HEK293 (cell line): ENCODE data around the gene POLR2H.

ENCODE experiments used
- ELK4 ChIP-seq: IDR thresholded peaks from 2 replicates; pipeline ENCODE4 v1.6.1; 2011; ENCODE audit warnings: mild to moderate bottlenecking, low read depth, low read length, borderline replicate concordance
- KLF16 ChIP-seq: fragments of 450-650 bp; formaldehyde crosslinking; IDR thresholded peaks from 2 replicates; pipeline ENCODE4 v1.5.1; 2017; ENCODE audit warnings: missing biosample characterization, missing genetic modification characterization
- KLF8 ChIP-seq: fragments of 450-650 bp; formaldehyde crosslinking; IDR thresholded peaks from 2 replicates; pipeline ENCODE4 v1.5.1; 2016; ENCODE audit warnings: missing biosample characterization, missing genetic modification characterization
- ZNF133 ChIP-seq: fragments of 450-650 bp; formaldehyde crosslinking; IDR thresholded peaks from 2 replicates; pipeline ENCODE4 v1.5.1; 2016; ENCODE audit warnings: missing biosample characterization, missing genetic modification characterization
- ZNF146 ChIP-seq: fragments of 450-650 bp; formaldehyde crosslinking; IDR thresholded peaks from 2 replicates; pipeline ENCODE4 v1.5.1; 2016; ENCODE audit warnings: missing biosample characterization, missing genetic modification characterization
- ZNF16 ChIP-seq: fragments of 450-650 bp; formaldehyde crosslinking; IDR thresholded peaks from 2 replicates; pipeline ENCODE4 v1.5.1; 2016; ENCODE audit warnings: low read depth, missing biosample characterization, missing genetic modification characterization
- ZNF18 ChIP-seq: fragments of 450-650 bp; formaldehyde crosslinking; IDR thresholded peaks from 2 replicates; pipeline ENCODE4 v1.5.1; 2016; ENCODE audit warnings: missing biosample characterization, missing genetic modification characterization
- ZNF324 ChIP-seq: fragments of 450-650 bp; formaldehyde crosslinking; IDR thresholded peaks from 2 replicates; pipeline ENCODE4 v1.5.1; 2016; ENCODE audit warnings: missing biosample characterization, missing genetic modification characterization
- ZNF366 ChIP-seq: fragments of 450-650 bp; formaldehyde crosslinking; conservative IDR thresholded peaks from 2 replicates; pipeline ENCODE4 v1.5.1; 2016; ENCODE audit warnings: missing biosample characterization, missing genetic modification characterization
- ZNF514 ChIP-seq: fragments of 450-650 bp; formaldehyde crosslinking; IDR thresholded peaks from 2 replicates; pipeline ENCODE4 v1.5.1; 2016; ENCODE audit warnings: missing biosample characterization, missing genetic modification characterization
- ZNF530 ChIP-seq: fragments of 450-650 bp; formaldehyde crosslinking; IDR thresholded peaks from 2 replicates; pipeline ENCODE4 v1.5.1; 2016; ENCODE audit warnings: low read depth, missing biosample characterization, missing genetic modification characterization
- ZNF548 ChIP-seq: fragments of 450-650 bp; formaldehyde crosslinking; IDR thresholded peaks from 2 replicates; pipeline ENCODE4 v1.5.1; 2016; ENCODE audit warnings: missing biosample characterization, missing genetic modification characterization
- ZNF561 ChIP-seq: fragments of 450-650 bp; IDR thresholded peaks from 2 replicates; pipeline ENCODE4 v1.5.1; 2018; ENCODE audit warnings: missing biosample characterization, missing genetic modification characterization, borderline replicate concordance
- ZNF621 ChIP-seq: fragments of 450-650 bp; formaldehyde crosslinking; IDR thresholded peaks from 2 replicates; pipeline ENCODE4 v1.5.1; 2017; ENCODE audit warnings: missing biosample characterization, missing genetic modification characterization
- ZNF629 ChIP-seq: fragments of 450-650 bp; formaldehyde crosslinking; IDR thresholded peaks from 2 replicates; pipeline ENCODE4 v1.5.1; 2017; ENCODE audit warnings: missing biosample characterization, missing genetic modification characterization
- ZNF76 ChIP-seq: fragments of 450-650 bp; formaldehyde crosslinking; IDR thresholded peaks from 2 replicates; pipeline ENCODE4; 2016; ENCODE audit warnings: low read depth, missing biosample characterization, missing genetic modification characterization, borderline replicate concordance
- TF ChIP-seq, protein P1 (sequence below): fragments of 450-650 bp; formaldehyde crosslinking; IDR thresholded peaks from 2 replicates; pipeline ENCODE4 v1.5.1; 2016; ENCODE audit warnings: missing biosample characterization, missing genetic modification characterization
- TF ChIP-seq, protein P2 (sequence below): fragments of 450-650 bp; formaldehyde crosslinking; IDR thresholded peaks from 2 replicates; pipeline ENCODE4 v1.5.1; 2016; ENCODE audit warnings: missing biosample characterization, missing genetic modification characterization
- TF ChIP-seq, protein P3 (sequence below): fragments of 450-650 bp; formaldehyde crosslinking; IDR thresholded peaks from 2 replicates; pipeline ENCODE4 v1.5.1; 2016; ENCODE audit warnings: missing biosample characterization, missing genetic modification characterization, borderline replicate concordance
- TF ChIP-seq, protein P4 (sequence below): fragments of 450-650 bp; formaldehyde crosslinking; IDR thresholded peaks from 2 replicates; pipeline ENCODE4 v1.5.1; 2016; ENCODE audit warnings: missing biosample characterization, missing genetic modification characterization

POLR2H gene

GRCh38 chr3:184334470-184335158, 26.9 kb upstream of the POLR2H start (continued):
- no peak for TF ChIP-seq ZNF133 (tag by site-specific recombination)
- TF ChIP-seq ZNF514: no peak
- TF ChIP-seq, protein P1, sequence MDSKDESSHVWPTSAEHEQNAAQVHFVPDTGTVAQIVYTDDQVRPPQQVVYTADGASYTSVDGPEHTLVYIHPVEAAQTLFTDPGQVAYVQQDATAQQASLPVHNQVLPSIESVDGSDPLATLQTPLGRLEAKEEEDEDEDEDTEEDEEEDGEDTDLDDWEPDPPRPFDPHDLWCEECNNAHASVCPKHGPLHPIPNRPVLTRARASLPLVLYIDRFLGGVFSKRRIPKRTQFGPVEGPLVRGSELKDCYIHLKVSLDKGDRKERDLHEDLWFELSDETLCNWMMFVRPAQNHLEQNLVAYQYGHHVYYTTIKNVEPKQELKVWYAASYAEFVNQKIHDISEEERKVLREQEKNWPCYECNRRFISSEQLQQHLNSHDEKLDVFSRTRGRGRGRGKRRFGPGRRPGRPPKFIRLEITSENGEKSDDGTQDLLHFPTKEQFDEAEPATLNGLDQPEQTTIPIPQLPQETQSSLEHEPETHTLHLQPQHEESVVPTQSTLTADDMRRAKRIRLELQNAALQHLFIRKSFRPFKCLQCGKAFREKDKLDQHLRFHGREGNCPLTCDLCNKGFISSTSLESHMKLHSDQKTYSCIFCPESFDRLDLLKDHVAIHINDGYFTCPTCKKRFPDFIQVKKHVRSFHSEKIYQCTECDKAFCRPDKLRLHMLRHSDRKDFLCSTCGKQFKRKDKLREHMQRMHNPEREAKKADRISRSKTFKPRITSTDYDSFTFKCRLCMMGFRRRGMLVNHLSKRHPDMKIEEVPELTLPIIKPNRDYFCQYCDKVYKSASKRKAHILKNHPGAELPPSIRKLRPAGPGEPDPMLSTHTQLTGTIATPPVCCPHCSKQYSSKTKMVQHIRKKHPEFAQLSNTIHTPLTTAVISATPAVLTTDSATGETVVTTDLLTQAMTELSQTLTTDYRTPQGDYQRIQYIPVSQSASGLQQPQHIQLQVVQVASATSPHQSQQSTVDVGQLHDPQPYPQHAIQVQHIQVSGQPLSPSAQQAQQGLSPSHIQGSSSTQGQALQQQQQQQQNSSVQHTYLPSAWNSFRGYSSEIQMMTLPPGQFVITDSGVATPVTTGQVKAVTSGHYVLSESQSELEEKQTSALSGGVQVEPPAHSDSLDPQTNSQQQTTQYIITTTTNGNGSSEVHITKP: no peak
- no peak for TF ChIP-seq ZNF18
- TF ChIP-seq, protein P2, sequence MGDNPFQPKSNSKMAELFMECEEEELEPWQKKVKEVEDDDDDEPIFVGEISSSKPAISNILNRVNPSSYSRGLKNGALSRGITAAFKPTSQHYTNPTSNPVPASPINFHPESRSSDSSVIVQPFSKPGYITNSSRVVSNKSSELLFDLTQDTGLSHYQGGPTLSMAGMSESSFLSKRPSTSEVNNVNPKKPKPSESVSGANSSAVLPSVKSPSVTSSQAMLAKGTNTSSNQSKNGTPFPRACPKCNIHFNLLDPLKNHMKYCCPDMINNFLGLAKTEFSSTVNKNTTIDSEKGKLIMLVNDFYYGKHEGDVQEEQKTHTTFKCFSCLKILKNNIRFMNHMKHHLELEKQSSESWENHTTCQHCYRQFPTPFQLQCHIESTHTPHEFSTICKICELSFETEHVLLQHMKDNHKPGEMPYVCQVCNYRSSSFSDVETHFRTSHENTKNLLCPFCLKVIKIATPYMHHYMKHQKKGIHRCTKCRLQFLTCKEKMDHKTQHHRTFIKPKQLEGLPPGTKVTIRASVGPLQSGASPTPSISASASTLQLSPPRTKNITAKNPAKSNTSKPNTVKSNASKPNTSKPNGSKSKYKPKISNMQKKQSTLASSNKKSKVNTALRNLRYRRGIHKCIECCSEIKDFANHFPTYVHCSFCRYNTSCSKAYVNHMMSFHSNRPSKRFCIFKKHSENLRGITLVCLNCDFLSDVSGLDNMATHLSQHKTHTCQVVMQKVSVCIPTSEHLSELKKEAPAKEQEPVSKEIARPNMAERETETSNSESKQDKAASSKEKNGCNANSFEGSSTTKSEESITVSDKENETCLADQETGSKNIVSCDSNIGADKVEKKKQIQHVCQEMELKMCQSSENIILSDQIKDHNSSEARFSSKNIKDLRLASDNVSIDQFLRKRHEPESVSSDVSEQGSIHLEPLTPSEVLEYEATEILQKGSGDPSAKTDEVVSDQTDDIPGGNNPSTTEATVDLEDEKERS (tag by site-specific recombination): no peak
- TF ChIP-seq ZNF621 (tag by site-specific recombination): no peak
- no peak for TF ChIP-seq ZNF16
- no peak for TF ChIP-seq ZNF561
- no peak for TF ChIP-seq KLF16 (tag by site-specific recombination)
- TF ChIP-seq, protein P3, sequence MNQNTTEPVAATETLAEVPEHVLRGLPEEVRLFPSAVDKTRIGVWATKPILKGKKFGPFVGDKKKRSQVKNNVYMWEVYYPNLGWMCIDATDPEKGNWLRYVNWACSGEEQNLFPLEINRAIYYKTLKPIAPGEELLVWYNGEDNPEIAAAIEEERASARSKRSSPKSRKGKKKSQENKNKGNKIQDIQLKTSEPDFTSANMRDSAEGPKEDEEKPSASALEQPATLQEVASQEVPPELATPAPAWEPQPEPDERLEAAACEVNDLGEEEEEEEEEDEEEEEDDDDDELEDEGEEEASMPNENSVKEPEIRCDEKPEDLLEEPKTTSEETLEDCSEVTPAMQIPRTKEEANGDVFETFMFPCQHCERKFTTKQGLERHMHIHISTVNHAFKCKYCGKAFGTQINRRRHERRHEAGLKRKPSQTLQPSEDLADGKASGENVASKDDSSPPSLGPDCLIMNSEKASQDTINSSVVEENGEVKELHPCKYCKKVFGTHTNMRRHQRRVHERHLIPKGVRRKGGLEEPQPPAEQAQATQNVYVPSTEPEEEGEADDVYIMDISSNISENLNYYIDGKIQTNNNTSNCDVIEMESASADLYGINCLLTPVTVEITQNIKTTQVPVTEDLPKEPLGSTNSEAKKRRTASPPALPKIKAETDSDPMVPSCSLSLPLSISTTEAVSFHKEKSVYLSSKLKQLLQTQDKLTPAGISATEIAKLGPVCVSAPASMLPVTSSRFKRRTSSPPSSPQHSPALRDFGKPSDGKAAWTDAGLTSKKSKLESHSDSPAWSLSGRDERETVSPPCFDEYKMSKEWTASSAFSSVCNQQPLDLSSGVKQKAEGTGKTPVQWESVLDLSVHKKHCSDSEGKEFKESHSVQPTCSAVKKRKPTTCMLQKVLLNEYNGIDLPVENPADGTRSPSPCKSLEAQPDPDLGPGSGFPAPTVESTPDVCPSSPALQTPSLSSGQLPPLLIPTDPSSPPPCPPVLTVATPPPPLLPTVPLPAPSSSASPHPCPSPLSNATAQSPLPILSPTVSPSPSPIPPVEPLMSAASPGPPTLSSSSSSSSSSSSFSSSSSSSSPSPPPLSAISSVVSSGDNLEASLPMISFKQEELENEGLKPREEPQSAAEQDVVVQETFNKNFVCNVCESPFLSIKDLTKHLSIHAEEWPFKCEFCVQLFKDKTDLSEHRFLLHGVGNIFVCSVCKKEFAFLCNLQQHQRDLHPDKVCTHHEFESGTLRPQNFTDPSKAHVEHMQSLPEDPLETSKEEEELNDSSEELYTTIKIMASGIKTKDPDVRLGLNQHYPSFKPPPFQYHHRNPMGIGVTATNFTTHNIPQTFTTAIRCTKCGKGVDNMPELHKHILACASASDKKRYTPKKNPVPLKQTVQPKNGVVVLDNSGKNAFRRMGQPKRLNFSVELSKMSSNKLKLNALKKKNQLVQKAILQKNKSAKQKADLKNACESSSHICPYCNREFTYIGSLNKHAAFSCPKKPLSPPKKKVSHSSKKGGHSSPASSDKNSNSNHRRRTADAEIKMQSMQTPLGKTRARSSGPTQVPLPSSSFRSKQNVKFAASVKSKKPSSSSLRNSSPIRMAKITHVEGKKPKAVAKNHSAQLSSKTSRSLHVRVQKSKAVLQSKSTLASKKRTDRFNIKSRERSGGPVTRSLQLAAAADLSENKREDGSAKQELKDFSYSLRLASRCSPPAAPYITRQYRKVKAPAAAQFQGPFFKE (tag by site-specific recombination): no peak
- no peak for TF ChIP-seq ZNF146 (tag by site-specific recombination)
- TF ChIP-seq ZNF366: no peak
- no peak for TF ChIP-seq ELK4
- TF ChIP-seq ZNF324: no peak
- no peak for TF ChIP-seq ZNF530 (tag by site-specific recombination)
- no peak for TF ChIP-seq ZNF548 (tag by site-specific recombination)
- TF ChIP-seq, protein P4, sequence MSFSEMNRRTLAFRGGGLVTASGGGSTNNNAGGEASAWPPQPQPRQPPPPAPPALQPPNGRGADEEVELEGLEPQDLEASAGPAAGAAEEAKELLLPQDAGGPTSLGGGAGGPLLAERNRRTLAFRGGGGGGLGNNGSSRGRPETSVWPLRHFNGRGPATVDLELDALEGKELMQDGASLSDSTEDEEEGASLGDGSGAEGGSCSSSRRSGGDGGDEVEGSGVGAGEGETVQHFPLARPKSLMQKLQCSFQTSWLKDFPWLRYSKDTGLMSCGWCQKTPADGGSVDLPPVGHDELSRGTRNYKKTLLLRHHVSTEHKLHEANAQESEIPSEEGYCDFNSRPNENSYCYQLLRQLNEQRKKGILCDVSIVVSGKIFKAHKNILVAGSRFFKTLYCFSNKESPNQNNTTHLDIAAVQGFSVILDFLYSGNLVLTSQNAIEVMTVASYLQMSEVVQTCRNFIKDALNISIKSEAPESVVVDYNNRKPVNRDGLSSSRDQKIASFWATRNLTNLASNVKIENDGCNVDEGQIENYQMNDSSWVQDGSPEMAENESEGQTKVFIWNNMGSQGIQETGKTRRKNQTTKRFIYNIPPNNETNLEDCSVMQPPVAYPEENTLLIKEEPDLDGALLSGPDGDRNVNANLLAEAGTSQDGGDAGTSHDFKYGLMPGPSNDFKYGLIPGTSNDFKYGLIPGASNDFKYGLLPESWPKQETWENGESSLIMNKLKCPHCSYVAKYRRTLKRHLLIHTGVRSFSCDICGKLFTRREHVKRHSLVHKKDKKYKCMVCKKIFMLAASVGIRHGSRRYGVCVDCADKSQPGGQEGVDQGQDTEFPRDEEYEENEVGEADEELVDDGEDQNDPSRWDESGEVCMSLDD (tag by site-specific recombination): no peak
- no peak for TF ChIP-seq ZNF76 (tag by site-specific recombination)
- TF ChIP-seq ZNF629: peak; percentile 83
- TF ChIP-seq KLF8 (tag by site-specific recombination): peak; percentile 63; the same call in 1 of the 2 replicates
